ENCODE data around the gene KCNE3. TPM values are rescaled to one million over a fixed set of nuclear protein-coding genes. Genes with fewer than 3 reads are reported as not detected.

Gene KCNE3
- total RNA-seq, 2 donors from 2014 or later = 2.6 to 7.5 TPM

GRCh38 chr11:74473382-74474173 is 6.2 kb upstream of the KCNE3 start:
- intact Hi-C loops (cut with DNase I) = no loop called here
- ATAC-seq (peak in 1 of 2 donors; percentile 78), DNase-seq (no peak)

GRCh38 chr11:74471668-74472429 is 4.5 kb upstream of the KCNE3 start:
- intact Hi-C loops (cut with DNase I) = no loop called here

GRCh38 chr11:74471037-74471436 is 3.7 kb upstream of the KCNE3 start:
- no peak for DNase-seq

More at GRCh38 chr11:74471668-74472429, 4.5 kb upstream of the KCNE3 start:
- ATAC-seq (no peak), DNase-seq (no peak)

DNA sequence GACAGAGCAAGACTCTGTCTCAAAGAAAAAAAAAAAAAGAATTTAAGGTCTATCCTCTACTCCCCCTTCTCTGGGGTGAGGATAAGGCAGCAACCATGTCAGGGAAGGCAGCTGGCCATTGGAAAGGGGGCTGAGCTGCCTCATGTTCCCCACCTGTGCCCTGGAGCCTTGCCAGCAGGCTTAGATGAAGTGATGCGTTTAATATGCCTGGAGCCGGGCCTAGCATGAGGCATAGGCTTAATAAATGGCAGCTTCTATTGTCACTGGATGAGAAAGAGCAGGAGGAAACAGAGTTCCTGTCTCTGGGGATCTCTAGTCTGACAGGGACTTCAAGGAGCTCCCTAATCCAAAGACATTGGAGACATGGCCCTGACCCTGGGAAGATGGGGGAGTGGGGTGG is 3.2 kb upstream of the KCNE3 start:
- intact Hi-C loops (cut with DNase I) = no loop called here
- no peak for DNase-seq
- ATAC-seq = no peak

More at GRCh38 chr11:74471037-74471436, 3.7 kb upstream of the KCNE3 start:
- no peak for ATAC-seq
- intact Hi-C loops (cut with DNase I) = no loop called here

- intact Hi-C loops (cut with DNase I) = no loop called here
- no peak for ATAC-seq
- no peak for DNase-seq
Measured at GRCh38 chr11:74468936-74469335, 1.6 kb upstream of the KCNE3 start.

DNA sequence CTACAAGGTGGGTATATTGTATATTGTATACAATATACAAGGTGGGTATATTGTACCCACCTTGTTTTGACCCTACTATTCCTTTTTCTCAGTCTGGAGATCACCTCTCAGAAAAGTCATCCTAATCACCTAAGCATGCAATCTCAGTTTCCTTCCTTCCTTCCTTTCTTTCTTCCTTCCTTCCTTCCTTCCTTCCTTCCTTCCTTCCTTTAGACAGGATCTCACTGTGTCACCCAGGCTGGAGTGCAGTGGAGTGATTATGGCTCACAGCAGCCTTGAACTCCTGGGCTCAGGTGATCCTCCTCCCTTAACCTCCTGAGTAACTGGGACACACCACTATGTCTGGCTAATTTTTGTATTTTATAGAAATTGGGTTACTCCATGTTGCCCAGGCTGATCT is 1.2 kb upstream of the KCNE3 start:
- no peak for ATAC-seq
- intact Hi-C loops (cut with DNase I) = no loop called here
- DNase-seq = no peak

- DNase-seq (no peak), ATAC-seq (no peak)
- intact Hi-C loops (cut with DNase I) = no loop called here
Measured at GRCh38 chr11:74468058-74468457, 709 bp upstream of the KCNE3 start.

- intact Hi-C loops (cut with DNase I) = no loop called here
- DNase-seq = no peak
- ATAC-seq = no peak
Measured at GRCh38 chr11:74465291-74465708, 2.0 kb downstream of the KCNE3 start.

GRCh38 chr11:74464746-74465145 is 2.6 kb downstream of the KCNE3 start:
- DNase-seq = no peak
- intact Hi-C loops (cut with DNase I) = loop anchor here in 1 of 2 donors (5.0 kb wide), 1 partner anchor 108 kb away; no protein-coding TSS in a partner anchor
- no peak for ATAC-seq

DNA sequence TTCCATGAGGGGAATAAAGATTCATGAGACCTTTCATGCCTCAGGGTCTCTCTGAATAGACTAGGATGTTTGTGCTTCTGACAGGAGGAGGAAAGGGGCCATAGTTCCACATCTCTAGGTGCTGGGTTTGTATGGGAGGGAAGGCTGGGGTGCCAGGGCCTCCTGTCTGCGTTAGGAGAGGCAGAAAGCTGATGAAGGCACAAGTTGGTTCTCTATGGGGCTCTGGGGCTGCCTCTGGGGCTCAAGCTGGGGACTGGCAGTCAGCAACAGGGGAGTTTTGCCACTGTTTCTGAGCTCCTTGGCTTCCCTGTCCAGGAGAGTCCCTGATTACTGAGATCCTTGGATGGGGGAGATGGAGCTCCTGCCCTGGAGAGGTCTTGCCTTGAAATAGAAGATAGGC is 4.1 kb downstream of the KCNE3 start:
- intact Hi-C loops (cut with DNase I) = loop anchor here in 1 of 2 donors (5.0 kb wide), 1 partner anchor 109 kb away; no protein-coding TSS in a partner anchor
- no peak for ATAC-seq

DNA sequence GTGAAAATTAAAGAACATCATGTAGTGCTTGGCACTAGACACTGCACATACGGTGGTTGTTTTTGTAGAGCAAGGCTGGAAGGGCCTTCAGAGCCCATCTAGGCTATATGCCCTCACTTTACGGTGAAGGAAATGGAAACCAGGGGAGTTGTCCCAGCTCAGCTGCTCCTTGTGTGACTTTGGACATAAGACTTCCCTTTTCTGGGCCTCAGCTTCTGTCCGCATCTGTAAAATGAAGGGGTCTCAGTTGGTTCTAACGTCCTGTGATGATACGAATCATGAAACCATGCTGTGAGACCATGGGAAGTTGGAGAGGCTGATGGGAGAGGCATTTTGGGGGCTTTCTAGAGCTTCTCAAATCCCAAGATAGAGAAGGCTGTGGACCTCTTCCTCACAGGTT is 4.7 kb downstream of the KCNE3 start:
- DNase-seq (no peak), ATAC-seq (no peak)
- intact Hi-C loops (cut with DNase I) = loop anchor here in 1 of 2 donors (5.0 kb wide), 1 partner anchor 110 kb away; no protein-coding TSS in a partner anchor

More for the DNA sequence above, 4.1 kb downstream of the KCNE3 start:
- DNase-seq = no peak

DNA sequence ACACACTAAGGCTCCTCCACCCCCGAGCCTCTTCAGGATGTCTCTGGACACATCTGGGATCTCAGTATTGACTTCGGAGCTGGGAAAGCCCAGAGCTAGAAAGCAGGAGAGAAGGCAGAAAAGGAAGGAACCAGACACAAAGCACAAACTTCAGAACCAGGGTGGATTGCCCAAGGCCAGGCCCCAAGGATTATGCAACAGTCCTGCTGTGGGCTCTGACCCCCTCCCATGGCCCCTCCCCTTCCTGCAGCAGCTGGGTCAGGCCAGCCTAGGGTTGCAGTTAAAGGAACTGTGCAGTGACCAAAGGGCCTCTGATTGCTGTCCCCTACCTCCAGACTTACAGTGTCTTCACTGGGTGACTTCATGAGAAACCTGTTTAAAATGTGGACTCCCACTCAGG is 5.3 kb downstream of the KCNE3 start:
- ATAC-seq (peak; percentile 93 to 94), DNase-seq (peak; percentile 83)
- intact Hi-C loops (cut with DNase I) = loop anchor here in 1 of 2 donors (5.0 kb wide), 1 partner anchor 110 kb away; no protein-coding TSS in a partner anchor

DNA sequence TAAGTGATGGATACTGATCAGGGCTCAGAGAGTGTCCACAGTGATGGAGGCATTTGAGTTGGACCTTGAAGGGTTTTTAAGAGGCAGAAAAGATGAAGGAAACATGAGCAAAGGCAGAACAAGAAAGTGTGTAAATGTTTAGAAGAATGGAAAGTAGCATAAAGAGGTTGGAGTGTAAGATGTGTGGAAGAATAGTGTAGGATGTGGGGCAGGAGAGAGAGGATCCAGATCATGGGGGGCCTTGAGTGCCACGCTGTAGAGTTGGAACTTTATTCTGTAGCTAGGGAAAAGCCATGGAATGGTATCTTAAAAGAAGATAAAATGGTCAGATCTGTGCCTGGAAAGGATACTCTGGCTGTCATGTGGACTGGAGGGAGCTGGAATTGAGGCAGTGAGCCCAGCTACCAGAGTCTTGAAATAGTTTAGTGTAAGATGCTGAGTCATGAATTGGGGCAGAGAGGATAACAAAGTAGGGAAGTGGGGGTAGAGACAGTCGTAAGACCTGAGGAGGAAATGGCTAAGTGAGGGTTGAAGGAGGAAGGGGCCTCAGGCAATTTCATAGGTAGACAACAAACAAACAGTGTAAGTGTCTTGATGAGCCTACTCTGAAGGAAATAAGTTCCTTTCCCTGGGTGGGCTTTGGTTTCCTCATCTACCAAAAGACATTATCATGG is 6.7 kb downstream of the KCNE3 start:
- no peak for DNase-seq
- intact Hi-C loops (cut with DNase I) = loop anchor here in 1 of 2 donors (5.0 kb wide), 1 partner anchor 112 kb away; no protein-coding TSS in a partner anchor

DNA sequence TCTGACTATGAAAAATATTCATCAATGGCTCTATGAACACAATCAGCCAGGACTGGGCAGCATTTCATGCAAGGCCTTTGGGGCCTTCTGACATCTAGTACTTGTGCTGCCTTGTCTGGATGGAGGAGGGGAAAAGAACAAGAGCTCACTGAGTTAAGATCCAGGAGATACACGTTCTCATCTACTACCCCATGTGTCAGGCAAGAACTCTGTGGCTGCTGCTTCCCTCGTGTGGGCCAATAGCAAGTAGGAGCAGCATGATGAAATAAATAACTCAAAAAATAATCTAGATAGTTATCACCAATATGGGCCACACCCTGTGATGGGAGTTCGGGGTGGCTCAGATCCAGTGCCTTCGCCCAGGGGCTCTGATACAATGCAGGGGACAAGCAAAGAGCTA is 7.3 kb downstream of the KCNE3 start:
- ATAC-seq (no peak), DNase-seq (no peak)
- intact Hi-C loops (cut with DNase I) = loop anchor here in 1 of 2 donors (5.0 kb wide), 1 partner anchor 112 kb away; no protein-coding TSS in a partner anchor

More for the DNA sequence above, 6.7 kb downstream of the KCNE3 start:
- ATAC-seq = peak; percentile 45 to 66

GRCh38 chr11:74459584-74459983 is 7.8 kb downstream of the KCNE3 start:
- DNase-seq (no peak), ATAC-seq (no peak)
- intact Hi-C loops (cut with DNase I) = loop anchor here in 1 of 2 donors (10.0 kb wide), 1 partner anchor 275 kb away; the partner anchor contains the start of gene CHRDL2

- ATAC-seq = no peak
- intact Hi-C loops (cut with DNase I) = loop anchor here in 1 of 2 donors (10.0 kb wide), 1 partner anchor 277 kb away; the partner anchor contains the start of gene CHRDL2
Measured at GRCh38 chr11:74457356-74457755, 10.0 kb downstream of the KCNE3 start.

DNA sequence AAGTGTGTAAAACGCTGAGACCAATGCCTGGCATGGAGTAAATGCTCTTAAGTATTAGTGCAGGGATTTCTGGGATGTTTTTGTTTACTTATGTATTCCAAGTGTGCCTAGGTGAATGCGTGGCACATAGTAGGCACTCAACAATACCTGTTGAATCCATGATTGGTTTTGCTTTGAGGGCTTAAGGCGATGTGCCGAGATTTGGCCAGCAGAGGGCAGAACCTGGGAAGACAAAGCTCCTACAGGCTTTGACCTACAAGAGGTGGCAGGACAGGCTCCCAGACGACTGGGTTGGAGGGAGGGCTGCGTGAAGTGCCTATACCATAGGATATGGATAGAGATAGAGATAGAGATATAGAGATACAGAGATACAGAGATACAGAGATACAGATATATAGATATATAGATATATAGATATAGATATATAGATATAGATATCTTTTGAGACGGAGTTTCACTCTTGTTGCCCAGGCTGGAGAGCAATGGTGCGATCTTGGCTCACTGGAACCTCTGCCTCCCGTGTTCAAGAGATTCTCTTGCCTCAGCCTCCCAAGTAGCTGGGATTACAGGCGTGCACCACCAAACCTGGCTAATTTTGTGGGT is 13.9 kb downstream of the KCNE3 start:
- DNase-seq = peak; percentile 65
- intact Hi-C loops (cut with DNase I) = loop anchor here (1.0 to 10.0 kb wide), 3 partner anchors 117 to 281 kb away; partner anchors contain the start of gene CHRDL2 (in 1 of the 2)
- peak in 1 of 2 donors; percentile 62 for ATAC-seq

More at GRCh38 chr11:74457356-74457755, 10.0 kb downstream of the KCNE3 start:
- DNase-seq = no peak

GRCh38 chr11:74452366-74452765 is 15.0 kb downstream of the KCNE3 start:
- no peak for ATAC-seq
- DNase-seq = no peak
- intact Hi-C loops (cut with DNase I) = loop anchor here (5.0 to 10.0 kb wide), 2 partner anchors 195 to 282 kb away; partner anchors contain the start of gene CHRDL2 (in 1 of the 2)
